Activated CD4-positive, alpha-beta T cell treated with anti-CD3 and anti-CD28 coated beads, Interleukin-2, Interleukin-4, amounts not matched to agents 100 ng/mL and 50 ng/mL, durations not matched to agents 16 hours and 8 hours (primary cell): ENCODE data around the gene CATSPERB.
"Not testable (repeated sequence)": the region's sequence is repeated elsewhere in the genome, so short reads cannot be mapped to it uniquely, and the experiment has no call there.

Experiments used
- DNase-seq: peaks from one replicate; pipeline ENCODE4 v3.0.0-alpha.2; 2020; ENCODE audit warnings: low spot score

Gene CATSPERB

GRCh38 chr14:91577632-91578233 is 154.2 kb downstream of the CATSPERB start:
- DNase-seq: no peak

- no peak for DNase-seq
Measured at GRCh38 chr14:91575469-91576208, 156.2 kb downstream of the CATSPERB start.

- DNase-seq: peak; percentile 67
Measured at GRCh38 chr14:91573894-91574837, 157.7 kb downstream of the CATSPERB start.

- no peak for DNase-seq
Measured at GRCh38 chr14:91573528-91573893, 158.4 kb downstream of the CATSPERB start.

- no peak for DNase-seq
Measured at GRCh38 chr14:91570021-91570420, 161.9 kb downstream of the CATSPERB start.

GRCh38 chr14:91569301-91569700 is 162.6 kb downstream of the CATSPERB start:
- no peak for DNase-seq

GRCh38 chr14:91568626-91569025 is 163.3 kb downstream of the CATSPERB start:
- DNase-seq: no peak

GRCh38 chr14:91567827-91568226 is 164.1 kb downstream of the CATSPERB start:
- DNase-seq: not testable (repeated sequence)

GRCh38 chr14:91555531-91555930 is 176.4 kb downstream of the CATSPERB start:
- no peak for DNase-seq

GRCh38 chr14:91554535-91555332 is 177.2 kb downstream of the CATSPERB start:
- no peak for DNase-seq

- DNase-seq: no peak
Measured at GRCh38 chr14:91548108-91548507, 183.8 kb downstream of the CATSPERB start.

GRCh38 chr14:91545946-91546716 is 185.8 kb downstream of the CATSPERB start:
- DNase-seq: no peak

- no peak for DNase-seq
Measured at GRCh38 chr14:91545204-91545603, 186.7 kb downstream of the CATSPERB start.

GRCh38 chr14:91536327-91536726 is 195.6 kb downstream of the CATSPERB start:
- no peak for DNase-seq

GRCh38 chr14:91534059-91534458 is 197.8 kb downstream of the CATSPERB start:
- DNase-seq: not testable (repeated sequence)

- DNase-seq: no peak
Measured at GRCh38 chr14:91533623-91534022, 198.3 kb downstream of the CATSPERB start.
